A549 (cell line): ENCODE data around the gene PACS2.

ENCODE experiments used
- MYC ChIP-seq: IDR thresholded peaks from 2 replicates; pipeline ENCODE4 v1.6.1; 2012; ENCODE audit warnings: mild to moderate bottlenecking, inconsistent platforms, low read length, improper control_type of control experiment, borderline replicate concordance
- TF ChIP-seq, protein P1 (sequence below): fragments of >200 bp; sonication (Bioruptor Twin); formaldehyde crosslinking; IDR thresholded peaks from 3 replicates; pipeline ENCODE4 v1.5.1; 2016

DNA sequence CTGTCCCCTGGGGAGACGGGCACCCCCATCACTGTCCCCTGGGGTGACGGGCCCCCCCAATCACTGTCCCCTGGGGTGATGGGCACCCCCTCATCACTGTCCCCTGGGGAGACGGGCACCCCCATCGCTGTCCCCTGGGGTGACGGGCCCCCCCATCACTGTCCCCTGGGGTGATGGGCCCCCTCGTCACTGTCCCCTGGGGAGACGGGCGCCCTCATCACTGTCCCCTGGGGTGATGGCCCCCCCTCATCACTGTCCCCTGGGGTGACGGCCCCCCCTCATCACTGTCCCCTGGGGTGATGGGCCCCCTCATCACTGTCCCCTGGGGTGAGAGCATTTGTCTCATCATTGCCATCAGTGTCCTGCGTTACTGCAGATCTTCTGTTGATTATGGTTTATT lies 38.6 kb downstream of the PACS2 start:
- TF ChIP-seq MYC, result no peak
- TF ChIP-seq, protein P1, sequence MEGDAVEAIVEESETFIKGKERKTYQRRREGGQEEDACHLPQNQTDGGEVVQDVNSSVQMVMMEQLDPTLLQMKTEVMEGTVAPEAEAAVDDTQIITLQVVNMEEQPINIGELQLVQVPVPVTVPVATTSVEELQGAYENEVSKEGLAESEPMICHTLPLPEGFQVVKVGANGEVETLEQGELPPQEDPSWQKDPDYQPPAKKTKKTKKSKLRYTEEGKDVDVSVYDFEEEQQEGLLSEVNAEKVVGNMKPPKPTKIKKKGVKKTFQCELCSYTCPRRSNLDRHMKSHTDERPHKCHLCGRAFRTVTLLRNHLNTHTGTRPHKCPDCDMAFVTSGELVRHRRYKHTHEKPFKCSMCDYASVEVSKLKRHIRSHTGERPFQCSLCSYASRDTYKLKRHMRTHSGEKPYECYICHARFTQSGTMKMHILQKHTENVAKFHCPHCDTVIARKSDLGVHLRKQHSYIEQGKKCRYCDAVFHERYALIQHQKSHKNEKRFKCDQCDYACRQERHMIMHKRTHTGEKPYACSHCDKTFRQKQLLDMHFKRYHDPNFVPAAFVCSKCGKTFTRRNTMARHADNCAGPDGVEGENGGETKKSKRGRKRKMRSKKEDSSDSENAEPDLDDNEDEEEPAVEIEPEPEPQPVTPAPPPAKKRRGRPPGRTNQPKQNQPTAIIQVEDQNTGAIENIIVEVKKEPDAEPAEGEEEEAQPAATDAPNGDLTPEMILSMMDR, result no peak
